H1 (cell line): ENCODE data around the gene DDA1. TPM values are rescaled to one million over a fixed set of nuclear protein-coding genes. Genes with fewer than 3 reads are reported as not detected.

ENCODE experiments used
- CHD7 ChIP-seq: fragments of 300-600 bp; sonication (generic); IDR thresholded peaks from 2 replicates; pipeline ENCODE4 v1.7.1; 2012; ENCODE audit warnings: low read length, moderate library complexity, mild to moderate bottlenecking, inconsistent platforms; ENCODE audit not compliant: insufficient replicate concordance
- CTBP2 ChIP-seq: IDR thresholded peaks from 2 replicates; pipeline ENCODE4 v1.7.0; 2011; ENCODE audit warnings: borderline replicate concordance, mild to moderate bottlenecking, moderate library complexity, mixed read lengths, low read length; ENCODE audit not compliant: insufficient read depth, insufficient read length
- MAX ChIP-seq: IDR thresholded peaks from 2 replicates; pipeline ENCODE4 v1.6.1; 2012; ENCODE audit warnings: inconsistent platforms
- PHF8 ChIP-seq: fragments of 200-600 bp; sonication (generic); conservative IDR thresholded peaks from 2 replicates; pipeline ENCODE4 v1.7.1; 2012; ENCODE audit warnings: low read depth, mild to moderate bottlenecking, inconsistent platforms, low read length, moderate library complexity
- POLR2A ChIP-seq, 2 experiments: IDR thresholded peaks; 1 replicate in 1 of 2; 2 replicates in 1 of 2; pipeline ENCODE4 v1.6.1; 2011; ENCODE audit warnings: low read depth in 2 of 2, low read length in 2 of 2, mild to moderate bottlenecking in 2 of 2; ENCODE audit errors: control extremely low read depth in 1 of 2
- SP2 ChIP-seq: IDR thresholded peaks from 2 replicates; pipeline ENCODE4 v1.6.1; 2012; ENCODE audit warnings: mild to moderate bottlenecking, low read length, inconsistent platforms
- polyA plus RNA-seq, 7 experiments: library from polyadenylated mRNA; depleted of rRNA in 3 of 7; stranded (reverse) in 5 of 7; unstranded in 2 of 7; fragments of >200 nt in 5 of 7; fragments of 200-250 nt in 2 of 7; gene quantifications; 1 replicate in 5 of 7; 2 replicates in 1 of 7; 4 replicates in 1 of 7; pipeline versions ENCODE4 v1.2.1 to v1.2.3, GENCODE V29; 2011 to 2013; ENCODE audit warnings: missing spikeins in 2 of 7, mixed read lengths in 2 of 7
- total RNA-seq: library from RNA; stranded (reverse); fragmentation: NEBNext Ultra II Directional; extraction: Animal tissue kit (Norgen Biotek cat#: 25700); gene quantifications from 2 replicates; pipeline ENCODE4 v1.2.1, GENCODE V29; 2021

Gene DDA1
- total and polyA plus RNA-seq, 2 of the 8 experiments (the other 6 are each of a cell fraction or from before 2014, with no cell fraction given), result 29.2 to 34.5 TPM

GRCh38 chr19:17357724-17358123 is 48.4 kb downstream of the DDA1 start (continued):
- TF ChIP-seq CHD7 (no peak), MAX (no peak), POLR2A (IDR thresholded peaks at IDR 0.05; ENCODE audit: control extremely low read depth in 1 of 2, low read depth in 2 of 2, low read length in 2 of 2) (no peak), CTBP2 (no peak), SP2 (no peak), PHF8 (no peak)
